ENCODE measurements around the gene SASH1. TPM values are rescaled to one million over a fixed set of nuclear protein-coding genes. Genes with fewer than 3 reads are reported as not detected.

Gene SASH1
- polyA plus RNA-seq, 1 donor = 30.2 TPM

GRCh38 chr6:148548065-148548748 lies 205.6 kb downstream of the SASH1 start:
- no peak for DNase-seq

- DNase-seq = no peak
These were observed 206.1 kb downstream of the SASH1 start for GRCh38 chr6:148548749-148549140.

DNA sequence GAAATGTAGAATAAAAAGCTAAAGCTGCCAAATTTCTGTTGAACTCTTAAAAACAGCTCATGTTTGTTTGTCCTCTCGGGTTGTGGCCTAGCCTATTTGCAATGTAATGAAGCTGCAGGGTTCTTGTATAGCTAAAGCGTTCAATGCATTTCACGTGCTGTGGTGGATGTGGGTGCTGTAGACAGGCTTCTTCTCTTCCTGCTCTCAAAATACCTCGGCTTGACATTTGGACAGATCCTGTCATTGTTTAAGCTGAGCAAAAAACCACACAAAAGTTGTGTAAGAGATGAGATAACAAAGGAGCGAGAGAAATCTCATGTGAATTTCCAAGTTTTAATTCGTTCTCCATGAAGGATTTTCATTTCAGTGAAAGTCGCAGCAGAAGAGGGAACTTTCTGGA lies 207.9 kb downstream of the SASH1 start:
- DNase-seq = no peak

GRCh38 chr6:148551226-148551625 lies 208.6 kb downstream of the SASH1 start:
- DNase-seq = no peak

DNA sequence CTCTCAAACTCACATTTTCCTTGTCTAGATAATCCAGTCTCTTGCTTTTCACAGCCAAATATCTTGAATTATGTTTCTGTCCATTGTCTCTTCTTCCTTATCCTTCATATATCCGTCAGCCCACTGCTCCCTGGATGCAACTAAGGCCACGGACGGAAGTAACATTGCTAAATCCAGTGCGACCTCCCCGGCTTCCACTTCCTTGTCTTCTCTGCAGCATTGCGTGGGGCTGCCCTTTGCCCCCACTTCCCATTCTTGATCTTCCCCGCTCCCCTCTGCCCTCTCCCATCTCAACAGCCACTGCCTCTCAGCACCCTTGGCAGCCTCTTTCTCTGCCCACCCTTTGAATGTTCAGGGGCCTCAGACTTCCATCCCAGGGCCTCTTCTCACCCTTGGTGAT lies 213.8 kb downstream of the SASH1 start:
- DNase-seq = no peak

GRCh38 chr6:148557796-148558321 lies 215.2 kb downstream of the SASH1 start:
- no peak for DNase-seq

- DNase-seq = peak; percentile 81
These were observed 217.3 kb downstream of the SASH1 start for GRCh38 chr6:148559848-148560433.

DNA sequence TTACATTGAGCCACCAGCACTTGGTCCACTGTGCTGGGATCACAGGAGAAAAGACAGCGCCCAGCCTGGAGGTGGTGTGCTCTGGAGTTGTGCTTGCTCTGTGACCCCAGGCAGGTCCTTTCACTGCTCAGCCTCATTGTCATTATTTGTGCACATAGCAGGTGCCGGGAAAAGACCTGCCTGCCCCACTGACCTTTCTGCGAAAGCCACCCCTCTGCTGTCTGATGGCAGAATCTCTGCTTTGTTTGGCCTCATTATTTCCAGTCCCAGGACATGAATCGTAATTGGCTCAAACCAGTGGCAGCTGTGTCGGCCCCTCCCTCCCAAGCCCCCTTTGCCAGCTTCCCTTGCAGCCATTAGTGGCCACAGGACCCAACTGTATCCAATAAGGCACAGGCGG lies 219.0 kb downstream of the SASH1 start:
- DNase-seq = no peak

- no peak for DNase-seq
These were observed 220.4 kb downstream of the SASH1 start for GRCh38 chr6:148563066-148563465.

DNA sequence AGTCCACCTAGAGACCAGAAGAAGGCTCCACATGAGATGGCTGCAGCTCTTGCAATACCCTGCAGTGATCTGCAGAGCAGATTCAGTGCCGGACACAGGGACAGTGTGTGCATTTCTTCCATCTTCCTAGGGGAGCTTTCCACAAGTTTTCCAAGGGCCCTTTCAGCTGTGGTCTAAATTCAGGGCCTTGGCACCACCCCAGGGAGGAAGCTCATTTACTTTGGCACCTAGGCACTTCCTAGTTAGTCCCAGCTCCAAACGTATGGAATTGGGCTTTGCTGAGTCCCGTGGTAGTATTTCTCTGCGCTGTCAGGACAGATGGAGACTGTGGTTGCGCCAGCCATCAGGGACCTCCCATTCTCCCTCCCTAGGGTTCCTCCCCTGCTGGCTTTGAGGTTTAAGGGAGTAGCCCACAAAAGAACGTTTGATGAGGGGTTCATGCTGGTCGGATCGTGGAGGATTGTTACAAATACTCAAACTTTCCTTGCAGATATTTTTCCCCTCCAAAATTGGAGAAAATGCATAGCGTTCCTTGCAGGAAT lies 221.9 kb downstream of the SASH1 start:
- DNase-seq = no peak

DNA sequence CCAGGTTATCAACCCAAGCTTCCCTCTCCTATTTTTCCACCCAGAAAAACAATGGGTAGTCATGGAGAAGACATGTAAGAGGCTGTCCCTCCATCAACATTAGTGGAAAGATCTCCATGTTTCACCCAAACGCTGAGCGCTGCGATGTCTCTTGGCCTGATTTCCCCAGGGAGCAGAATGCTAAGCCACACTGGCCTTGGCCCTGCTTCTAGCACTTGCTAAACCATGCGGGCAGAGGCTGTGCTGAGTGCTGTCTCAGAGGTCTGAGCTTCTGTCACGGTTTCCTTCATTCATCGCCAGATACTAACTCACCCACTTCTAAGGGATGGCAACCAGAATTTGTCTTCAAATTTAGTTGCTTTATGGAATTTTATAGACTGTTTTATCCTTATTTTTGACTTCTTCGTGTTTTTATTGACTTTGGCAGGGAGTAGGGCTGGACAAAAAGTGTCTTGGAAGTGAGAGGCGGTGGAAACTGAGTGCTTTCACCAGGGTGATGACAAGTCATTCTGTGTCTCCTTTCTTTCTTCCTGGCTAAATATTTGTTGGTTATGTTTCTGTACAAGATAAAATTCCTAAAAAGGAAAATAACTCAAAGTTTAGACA lies 222.8 kb downstream of the SASH1 start:
- DNase-seq = no peak

DNA sequence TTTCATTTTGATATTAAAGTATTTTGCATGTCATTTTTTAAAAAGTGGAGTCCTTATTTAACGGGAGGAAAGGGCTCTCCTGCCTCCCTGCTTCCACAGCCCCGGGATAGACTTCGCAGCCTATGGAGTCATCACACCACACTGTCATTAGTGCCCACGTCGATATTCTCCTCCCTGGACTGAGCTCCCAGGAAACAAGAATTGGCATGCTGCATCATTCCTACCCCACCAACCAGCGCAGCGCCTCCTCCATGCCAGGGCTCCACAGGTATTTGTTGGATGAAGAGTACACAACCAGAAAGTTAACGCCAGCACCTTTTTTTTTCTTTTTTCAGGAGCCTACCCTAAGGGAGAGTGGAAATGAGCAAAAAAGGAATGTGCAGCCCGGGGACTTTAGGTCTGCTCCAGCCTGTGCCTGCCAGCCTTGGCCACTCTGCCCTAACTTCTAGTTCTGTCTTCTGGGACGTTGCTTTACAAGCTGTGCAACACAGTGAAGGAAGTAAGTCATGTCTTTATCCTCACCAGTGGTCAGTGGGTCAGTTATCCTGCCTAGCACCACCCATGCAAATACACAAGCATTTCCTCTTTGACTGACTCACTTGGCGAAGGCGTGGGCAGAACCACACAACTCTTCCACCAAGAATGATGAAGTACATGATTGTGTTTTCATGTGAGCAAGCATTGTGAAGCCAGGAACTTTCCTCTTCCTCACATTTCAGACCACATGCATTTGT lies 223.5 kb downstream of the SASH1 start:
- DNase-seq = no peak

GRCh38 chr6:148566664-148567350 lies 224.2 kb downstream of the SASH1 start:
- DNase-seq = no peak

GRCh38 chr6:148570456-148570855 lies 227.8 kb downstream of the SASH1 start:
- no peak for DNase-seq

GRCh38 chr6:148572676-148573335 lies 230.2 kb downstream of the SASH1 start:
- DNase-seq = no peak

DNA sequence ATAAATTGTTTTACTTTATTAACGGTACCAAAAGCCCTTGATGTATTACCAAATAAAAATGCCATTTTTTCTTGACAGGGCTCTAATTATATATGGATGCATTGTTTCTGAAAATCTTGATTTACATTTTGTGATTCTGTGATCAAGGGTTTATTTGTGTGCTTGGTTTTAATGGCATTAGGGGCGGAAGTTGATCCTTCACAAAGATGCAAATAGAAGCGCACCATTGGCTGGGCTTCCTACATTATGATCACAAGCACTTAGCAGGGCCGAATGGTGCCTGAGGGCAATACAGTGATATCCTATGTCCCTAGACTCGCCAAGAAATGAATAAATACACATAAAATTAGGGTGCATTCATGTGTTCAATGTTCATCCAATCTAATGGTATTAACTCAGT lies 231.3 kb downstream of the SASH1 start:
- DNase-seq = no peak

- DNase-seq = peak; percentile 75
These were observed 235.2 kb downstream of the SASH1 start for GRCh38 chr6:148577687-148578488.

GRCh38 chr6:148578489-148578814 lies 235.8 kb downstream of the SASH1 start:
- no peak for DNase-seq

DNA sequence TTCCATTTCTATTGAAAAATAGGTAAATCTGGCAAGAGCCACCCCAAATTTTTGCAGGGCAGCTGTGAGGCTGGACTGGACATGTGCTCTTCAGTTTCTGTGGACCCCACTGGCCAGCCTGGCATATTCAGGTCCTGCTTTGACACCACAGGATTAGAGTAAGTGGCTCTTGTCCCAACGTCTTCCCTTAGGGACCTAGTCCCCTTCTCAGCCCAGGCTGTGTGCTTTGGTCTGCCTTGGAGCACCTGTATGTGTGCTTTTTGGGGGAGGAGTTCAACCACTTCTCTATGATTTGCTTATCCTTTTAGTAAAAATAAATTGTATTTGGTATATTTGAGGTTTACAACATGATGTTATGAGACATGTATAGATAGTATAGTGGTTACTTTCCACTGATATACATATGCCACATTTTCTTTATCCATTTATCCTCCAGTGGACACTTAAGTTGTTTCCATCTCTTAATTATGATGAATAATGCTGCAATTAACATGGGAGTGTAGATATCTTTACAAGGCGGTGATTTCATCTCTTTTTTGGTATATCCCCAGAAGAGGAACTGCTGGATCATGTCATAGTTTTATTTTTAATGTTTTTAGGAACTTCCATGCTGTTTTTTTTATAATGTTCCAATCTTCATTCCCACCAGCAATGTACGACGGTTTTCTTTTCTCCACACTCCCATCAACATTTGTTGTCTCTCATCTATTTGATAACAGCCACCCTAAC lies 236.4 kb downstream of the SASH1 start:
- no peak for DNase-seq

GRCh38 chr6:148580442-148580841 lies 237.8 kb downstream of the SASH1 start:
- no peak for DNase-seq

Measured in left kidney (tissue), 2 donors.